Measurements from ENCODE around the gene TP53TG5.

DNA sequence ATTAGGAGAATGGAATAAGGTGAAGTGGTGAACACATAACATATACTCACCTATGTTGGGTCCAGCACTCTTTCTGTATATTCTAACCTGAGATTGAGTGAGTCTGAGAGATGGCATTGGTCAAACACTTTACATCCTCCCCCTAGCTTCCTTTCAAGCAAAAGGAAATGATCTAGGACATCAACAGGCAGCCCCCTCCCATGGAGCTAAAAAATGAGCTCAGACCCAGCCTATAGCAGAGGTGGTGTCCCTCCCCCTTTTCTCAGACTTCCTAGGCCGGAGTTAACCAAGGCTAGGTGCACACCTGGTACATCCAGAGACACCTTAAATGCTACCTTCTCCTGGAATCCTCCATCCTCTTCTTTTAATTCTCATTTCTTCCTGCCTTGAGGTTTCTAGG, 24.4 kb downstream of the TP53TG5 start:
- TF ChIP-seq CTCF (IDR thresholded peaks at IDR 0.05) (no peak), TEAD4 (CRISPR knock-in tag; IDR thresholded peaks at IDR 0.05) (no peak), CREM (CRISPR knock-in tag; IDR thresholded peaks at IDR 0.05) (no peak), NFE2L1 (CRISPR knock-in tag; IDR thresholded peaks at IDR 0.05) (no peak), SMAD3 (CRISPR knock-in tag; IDR thresholded peaks at IDR 0.05; ENCODE audit: borderline replicate concordance) (no peak), JUN (CRISPR knock-in tag; IDR thresholded peaks at IDR 0.05) (no peak), NR2C2 (CRISPR knock-in tag; IDR thresholded peaks at IDR 0.05) (no peak), CREB1 (CRISPR knock-in tag; IDR thresholded peaks at IDR 0.05) (no peak), FOXP4 (CRISPR knock-in tag; IDR thresholded peaks at IDR 0.05) (no peak)
- TF ChIP-seq, protein P1, sequence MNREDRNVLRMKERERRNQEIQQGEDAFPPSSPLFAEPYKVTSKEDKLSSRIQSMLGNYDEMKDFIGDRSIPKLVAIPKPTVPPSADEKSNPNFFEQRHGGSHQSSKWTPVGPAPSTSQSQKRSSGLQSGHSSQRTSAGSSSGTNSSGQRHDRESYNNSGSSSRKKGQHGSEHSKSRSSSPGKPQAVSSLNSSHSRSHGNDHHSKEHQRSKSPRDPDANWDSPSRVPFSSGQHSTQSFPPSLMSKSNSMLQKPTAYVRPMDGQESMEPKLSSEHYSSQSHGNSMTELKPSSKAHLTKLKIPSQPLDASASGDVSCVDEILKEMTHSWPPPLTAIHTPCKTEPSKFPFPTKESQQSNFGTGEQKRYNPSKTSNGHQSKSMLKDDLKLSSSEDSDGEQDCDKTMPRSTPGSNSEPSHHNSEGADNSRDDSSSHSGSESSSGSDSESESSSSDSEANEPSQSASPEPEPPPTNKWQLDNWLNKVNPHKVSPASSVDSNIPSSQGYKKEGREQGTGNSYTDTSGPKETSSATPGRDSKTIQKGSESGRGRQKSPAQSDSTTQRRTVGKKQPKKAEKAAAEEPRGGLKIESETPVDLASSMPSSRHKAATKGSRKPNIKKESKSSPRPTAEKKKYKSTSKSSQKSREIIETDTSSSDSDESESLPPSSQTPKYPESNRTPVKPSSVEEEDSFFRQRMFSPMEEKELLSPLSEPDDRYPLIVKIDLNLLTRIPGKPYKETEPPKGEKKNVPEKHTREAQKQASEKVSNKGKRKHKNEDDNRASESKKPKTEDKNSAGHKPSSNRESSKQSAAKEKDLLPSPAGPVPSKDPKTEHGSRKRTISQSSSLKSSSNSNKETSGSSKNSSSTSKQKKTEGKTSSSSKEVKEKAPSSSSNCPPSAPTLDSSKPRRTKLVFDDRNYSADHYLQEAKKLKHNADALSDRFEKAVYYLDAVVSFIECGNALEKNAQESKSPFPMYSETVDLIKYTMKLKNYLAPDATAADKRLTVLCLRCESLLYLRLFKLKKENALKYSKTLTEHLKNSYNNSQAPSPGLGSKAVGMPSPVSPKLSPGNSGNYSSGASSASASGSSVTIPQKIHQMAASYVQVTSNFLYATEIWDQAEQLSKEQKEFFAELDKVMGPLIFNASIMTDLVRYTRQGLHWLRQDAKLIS (CRISPR knock-in tag; IDR thresholded peaks at IDR 0.05; ENCODE audit: borderline replicate concordance), result no peak
- TF ChIP-seq, protein P2, sequence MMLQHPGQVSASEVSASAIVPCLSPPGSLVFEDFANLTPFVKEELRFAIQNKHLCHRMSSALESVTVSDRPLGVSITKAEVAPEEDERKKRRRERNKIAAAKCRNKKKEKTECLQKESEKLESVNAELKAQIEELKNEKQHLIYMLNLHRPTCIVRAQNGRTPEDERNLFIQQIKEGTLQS (CRISPR knock-in tag; conservative IDR thresholded peaks at IDR 0.05), result no peak
